HG03280 (cell line): Measurements from ENCODE around the gene ELSPBP1.
"Not testable (repeated sequence)": the region's sequence is repeated elsewhere in the genome, so short reads cannot be mapped to it uniquely, and the experiment has no call there.

ENCODE experiments used
- ATAC-seq: cut with Tn5 transposase; IDR thresholded peaks from one replicate; pipeline ENCODE4 v1.9.1; 2021; ENCODE audit warnings: mild to moderate bottlenecking, moderate library complexity; ENCODE audit not compliant: unreplicated experiment

ELSPBP1 gene

GRCh38 chr19:48041877-48042580 is 47.6 kb downstream of the ELSPBP1 start:
- ATAC-seq = no peak

- ATAC-seq = no peak
These were observed 49.3 kb downstream of the ELSPBP1 start, which contains the start of gene CABP5 for GRCh38 chr19:48043675-48044258. Gene CABP5 (minus strand): TSS chr19:48044079. CDS start chr19:48043922, 157 bp downstream.

- ATAC-seq = no peak
These were observed 50.1 kb downstream of the ELSPBP1 start for GRCh38 chr19:48044561-48044960.

- ATAC-seq = no peak
These were observed 57.1 kb downstream of the ELSPBP1 start for GRCh38 chr19:48051335-48052033.

- no peak for ATAC-seq
These were observed 58.6 kb downstream of the ELSPBP1 start for GRCh38 chr19:48053076-48053475.

GRCh38 chr19:48053856-48054255 is 59.4 kb downstream of the ELSPBP1 start:
- no peak for ATAC-seq

- ATAC-seq = no peak
These were observed 64.9 kb downstream of the ELSPBP1 start for GRCh38 chr19:48059331-48059730.

- no peak for ATAC-seq
These were observed 65.9 kb downstream of the ELSPBP1 start for GRCh38 chr19:48060381-48060780.

GRCh38 chr19:48061401-48062344 is 67.2 kb downstream of the ELSPBP1 start:
- no peak for ATAC-seq

GRCh38 chr19:48064509-48064908 is 70.1 kb downstream of the ELSPBP1 start:
- no peak for ATAC-seq

- no peak for ATAC-seq
These were observed 75.0 kb downstream of the ELSPBP1 start for GRCh38 chr19:48069435-48069834.

- ATAC-seq = not testable (repeated sequence)
These were observed 75.8 kb downstream of the ELSPBP1 start for GRCh38 chr19:48070177-48070769.
